Epithelial cell of esophagus (primary cell): Measurements from ENCODE around the gene GPS1.
"Not testable (repeated sequence)": the region's sequence is repeated elsewhere in the genome, so short reads cannot be mapped to it uniquely, and the experiment has no call there.

Source experiments
- DNase-seq: peaks from one replicate; pipeline ENCODE4 v3.0.0; 2010; ENCODE audit warnings: low read depth
- H3K4me3 ChIP-seq: 2 replicates; pipeline ENCODE4 v1.5.1; 2011; ENCODE audit warnings: mild to moderate bottlenecking, low read length, control low read depth
- CTCF ChIP-seq: IDR thresholded peaks from 2 replicates; pipeline ENCODE4 v1.5.1; 2011; ENCODE audit warnings: low read depth, mild to moderate bottlenecking, low read length, control low read depth, inconsistent platforms; ENCODE audit not compliant: insufficient read depth; ENCODE audit errors: missing control alignments

GPS1 gene

GRCh38 chr17:82035488-82035887, 16.2 kb upstream of the GPS1 start:
- H3K4me3 ChIP-seq, result no peak overlapping the region
- TF ChIP-seq CTCF, result no peak
- no peak for DNase-seq

GRCh38 chr17:82035956-82036633, 15.6 kb upstream of the GPS1 start:
- DNase-seq, result no peak
- peak overlapping the region; percentile 80 for H3K4me3 ChIP-seq
- no peak for TF ChIP-seq CTCF

GRCh38 chr17:82036634-82037091, 15.0 kb upstream of the GPS1 start:
- DNase-seq, result no peak
- H3K4me3 ChIP-seq, result peak overlapping the region; percentile 80

GRCh38 chr17:82037092-82037888, 14.4 kb upstream of the GPS1 start, which contains the start of gene DCXR:
Gene DCXR (minus strand): TSS chr17:82037697. CDS start chr17:82037682, 15 bp downstream.
- peak; percentile 48 for TF ChIP-seq CTCF
- peak; percentile 99 for DNase-seq
- H3K4me3 ChIP-seq, result peak within 1 kb of the TSS; percentile 80

More at GRCh38 chr17:82036634-82037091, 15.0 kb upstream of the GPS1 start:
- TF ChIP-seq CTCF, result no peak

GRCh38 chr17:82037889-82038195, 13.9 kb upstream of the GPS1 start:
- no peak for TF ChIP-seq CTCF
- DNase-seq, result no peak
- peak overlapping the region; percentile 80 for H3K4me3 ChIP-seq

- DNase-seq, H3K4me3 ChIP-seq: not testable (repeated sequence)
These were observed 12.8 kb upstream of the GPS1 start for GRCh38 chr17:82038796-82039409.

- TF ChIP-seq CTCF, result no peak
- DNase-seq, result no peak
- no peak overlapping the region for H3K4me3 ChIP-seq
These were observed 11.9 kb upstream of the GPS1 start for GRCh38 chr17:82039695-82040299.
